ENCODE measurements around the gene ITGA11.

DNA sequence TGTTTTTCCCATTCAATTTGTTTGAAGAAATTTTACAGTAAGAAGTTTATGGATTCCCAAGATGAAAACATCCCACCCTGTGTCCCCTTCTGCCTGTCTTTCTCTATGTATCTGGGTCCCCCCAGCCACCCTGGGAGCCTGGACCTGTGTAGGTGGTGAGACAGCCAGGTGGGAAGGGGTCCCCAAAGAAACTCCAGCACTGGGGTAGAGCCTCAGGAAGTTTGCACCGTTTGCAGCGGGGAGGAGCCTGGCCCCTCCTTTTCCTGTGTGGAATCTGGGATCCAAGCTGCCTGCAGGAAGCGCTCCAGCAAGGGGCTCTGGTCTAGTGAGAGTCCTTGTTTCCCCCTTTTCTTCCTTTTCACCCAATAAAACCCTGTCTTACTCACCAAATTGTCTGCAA, 49.4 kb upstream of the ITGA11 start:
- TF ChIP-seq, protein P1, sequence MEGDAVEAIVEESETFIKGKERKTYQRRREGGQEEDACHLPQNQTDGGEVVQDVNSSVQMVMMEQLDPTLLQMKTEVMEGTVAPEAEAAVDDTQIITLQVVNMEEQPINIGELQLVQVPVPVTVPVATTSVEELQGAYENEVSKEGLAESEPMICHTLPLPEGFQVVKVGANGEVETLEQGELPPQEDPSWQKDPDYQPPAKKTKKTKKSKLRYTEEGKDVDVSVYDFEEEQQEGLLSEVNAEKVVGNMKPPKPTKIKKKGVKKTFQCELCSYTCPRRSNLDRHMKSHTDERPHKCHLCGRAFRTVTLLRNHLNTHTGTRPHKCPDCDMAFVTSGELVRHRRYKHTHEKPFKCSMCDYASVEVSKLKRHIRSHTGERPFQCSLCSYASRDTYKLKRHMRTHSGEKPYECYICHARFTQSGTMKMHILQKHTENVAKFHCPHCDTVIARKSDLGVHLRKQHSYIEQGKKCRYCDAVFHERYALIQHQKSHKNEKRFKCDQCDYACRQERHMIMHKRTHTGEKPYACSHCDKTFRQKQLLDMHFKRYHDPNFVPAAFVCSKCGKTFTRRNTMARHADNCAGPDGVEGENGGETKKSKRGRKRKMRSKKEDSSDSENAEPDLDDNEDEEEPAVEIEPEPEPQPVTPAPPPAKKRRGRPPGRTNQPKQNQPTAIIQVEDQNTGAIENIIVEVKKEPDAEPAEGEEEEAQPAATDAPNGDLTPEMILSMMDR (IDR thresholded peaks at IDR 0.05; ENCODE audit: insufficient read depth, low read depth, low read length): no peak
- no peak for TF ChIP-seq EZH2 (IDR thresholded peaks at IDR 0.05; ENCODE audit: insufficient read depth, low read length)
